C4-2B (cell line): ENCODE data around the gene CCSAP.
"Not testable (repeated sequence)": the region's sequence is repeated elsewhere in the genome, so short reads cannot be mapped to it uniquely, and the experiment has no call there.

Experiments
- H3K27ac ChIP-seq: fragments of 450-650 bp; 2 replicates; pipeline ENCODE4 v1.5.1; 2017
- CTCF ChIP-seq: fragments of 450-650 bp; conservative IDR thresholded peaks from 2 replicates; pipeline ENCODE4 v1.5.1; 2017; ENCODE audit warnings: mild to moderate bottlenecking
- ZFX ChIP-seq: fragments of 450-650 bp; IDR thresholded peaks from 2 replicates; pipeline ENCODE4 v1.6.1; 2017

CCSAP gene

GRCh38 chr1:229381234-229381633 is 38.4 kb upstream of the CCSAP start:
- TF ChIP-seq CTCF (no peak), ZFX (no peak)
- H3K27ac ChIP-seq = no peak overlapping the region

DNA sequence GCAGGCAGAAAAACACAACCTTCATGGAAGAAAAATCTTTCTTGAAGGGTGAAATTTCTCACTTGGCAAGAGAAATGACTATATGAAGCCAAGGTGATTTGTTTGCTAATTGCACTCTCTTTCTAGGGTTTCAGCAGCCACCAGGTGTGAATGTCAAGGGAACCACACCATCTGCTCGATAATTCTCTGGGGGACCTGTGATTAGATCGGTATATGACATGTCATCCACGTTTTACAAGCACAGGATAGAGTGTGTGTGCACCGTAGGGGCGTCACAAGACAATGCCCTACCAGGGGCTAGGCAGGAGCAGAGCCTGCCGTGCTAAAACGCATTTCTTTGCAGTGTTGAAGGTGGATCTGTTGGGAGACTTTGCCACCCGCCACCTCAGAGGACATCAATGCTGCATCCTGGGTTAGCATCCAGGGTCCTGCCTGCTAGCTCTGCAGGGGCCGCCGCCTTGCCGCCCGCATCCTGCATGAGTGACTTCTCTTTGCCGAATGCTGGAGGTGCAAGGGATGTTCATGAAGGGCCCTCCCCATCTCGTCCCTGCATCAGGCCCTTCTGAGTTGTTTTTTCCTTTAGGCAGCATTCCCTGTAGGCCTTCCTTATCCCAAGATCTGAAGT is 37.8 kb upstream of the CCSAP start:
- no peak for TF ChIP-seq ZFX
- TF ChIP-seq CTCF = no peak
- no peak overlapping the region for H3K27ac ChIP-seq

- TF ChIP-seq CTCF (no peak), ZFX (no peak)
These were observed 37.0 kb upstream of the CCSAP start for GRCh38 chr1:229379846-229380245.

GRCh38 chr1:229378586-229379367 is 35.9 kb upstream of the CCSAP start:
- no peak overlapping the region for H3K27ac ChIP-seq
- TF ChIP-seq CTCF = no peak; the same call in 1 of the 2 replicates
- TF ChIP-seq ZFX = no peak

More at GRCh38 chr1:229379846-229380245, 37.0 kb upstream of the CCSAP start:
- H3K27ac ChIP-seq = no peak overlapping the region

DNA sequence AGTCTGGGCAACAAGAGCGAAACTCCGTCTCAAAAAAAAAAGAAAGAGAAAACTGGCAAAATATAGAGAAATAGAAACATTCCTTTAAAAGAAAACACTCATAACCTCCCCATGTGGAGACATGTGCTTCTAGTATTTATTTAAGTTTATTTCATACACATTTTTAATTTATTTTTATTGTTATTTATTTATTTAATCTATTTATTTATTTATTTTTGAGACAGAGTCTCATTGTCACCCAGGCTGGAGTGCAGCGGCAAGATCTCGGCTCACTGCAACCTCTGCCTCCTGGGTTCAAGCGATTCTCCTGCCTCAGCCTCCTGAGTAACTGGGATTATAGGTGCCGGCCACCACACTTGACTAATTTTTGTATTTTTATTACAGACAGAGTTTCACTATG is 35.2 kb upstream of the CCSAP start:
- not testable (repeated sequence) for H3K27ac ChIP-seq

DNA sequence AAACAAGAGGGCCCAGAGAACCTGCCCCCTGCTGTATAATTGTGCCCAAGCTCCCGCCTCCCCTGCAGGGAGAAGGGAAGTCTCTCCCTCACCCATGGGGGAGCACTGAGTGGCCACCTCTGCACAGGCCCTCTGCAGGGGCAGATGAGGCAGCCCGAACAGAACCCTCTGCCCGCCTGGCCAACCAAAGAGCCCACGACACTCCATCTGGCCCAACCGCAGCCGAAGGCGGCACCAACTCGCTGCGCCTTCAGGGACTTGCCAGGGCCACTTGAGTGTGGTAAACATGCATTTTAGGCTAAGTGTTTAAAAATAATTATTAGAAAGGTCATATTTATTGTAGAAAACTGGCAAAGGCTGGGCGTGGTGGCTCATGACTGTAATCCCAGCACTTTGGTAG is 34.6 kb upstream of the CCSAP start:
- H3K27ac ChIP-seq = no peak overlapping the region
- no peak for TF ChIP-seq CTCF
- TF ChIP-seq ZFX = no peak

DNA sequence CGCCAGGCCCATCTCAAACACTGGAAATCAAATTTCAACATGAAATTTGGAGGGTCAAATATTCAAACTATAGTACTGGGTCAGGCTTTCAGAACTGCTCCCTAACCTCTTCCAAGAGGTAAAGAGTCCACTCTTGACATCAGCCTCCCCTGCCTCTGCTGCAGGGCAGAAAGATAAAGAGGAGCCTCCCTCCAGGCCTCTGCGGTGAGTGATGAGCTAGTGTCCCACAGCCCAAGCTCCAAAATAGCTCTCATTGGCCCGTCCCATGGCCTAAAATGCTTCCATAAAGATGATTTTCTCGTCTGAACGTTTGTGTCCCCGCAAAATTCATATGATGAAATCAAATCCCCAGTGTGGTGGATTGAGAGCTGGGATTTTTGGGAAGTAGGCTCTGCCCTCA is 33.7 kb upstream of the CCSAP start:
- H3K27ac ChIP-seq = no peak overlapping the region
- no peak for TF ChIP-seq ZFX
- no peak for TF ChIP-seq CTCF
